A673 (cell line): ENCODE data around the gene CTU1. TPM values are rescaled to one million over a fixed set of nuclear protein-coding genes. Genes with fewer than 3 reads are reported as not detected.
"Not testable (repeated sequence)": the region's sequence is repeated elsewhere in the genome, so short reads cannot be mapped to it uniquely, and the experiment has no call there.

Source experiments
- BruUV-seq: library from RNA; stranded (reverse); fragments of 400-500 nt; replicated peaks from 2 replicates; lab custom pipeline; 2021; lab: Mats Ljungman, UMichigan
- CTCF ChIA-PET: fragments of 300-600 bp; sonication (Branson Sonifier 250); formaldehyde crosslinking; loops from one replicate; lab custom pipeline; 2022; ENCODE audit warnings: antibody characterized with exemption; lab: Charles Lee
- POLR2A ChIA-PET: fragments of 300-600 bp; sonication (Branson Sonifier 250); formaldehyde crosslinking; loops from one replicate; lab custom pipeline; 2022; ENCODE audit warnings: antibody characterized with exemption; ENCODE audit not compliant: low non-redundant PET; lab: Charles Lee
- DNase-seq: peaks from one replicate; pipeline ENCODE4 v3.0.0-alpha.2; 2015; ENCODE audit warnings: low spot score
- H3K27ac ChIP-seq: fragments of 200-600 bp; sonication (generic); 2 replicates; pipeline ENCODE4 v1.5.1; 2016; ENCODE audit warnings: mixed run types, low read depth, mild to moderate bottlenecking, mixed read lengths, antibody characterized with exemption, low read length; ENCODE audit not compliant: poor library complexity, severe bottlenecking
- H3K27me3 ChIP-seq: fragments of 200-600 bp; sonication (generic); replicated peaks from 2 replicates; pipeline ENCODE4 v1.6.1; 2017; ENCODE audit warnings: mixed run types, low read depth, mild to moderate bottlenecking, mixed read lengths, antibody characterized with exemption, low read length; ENCODE audit not compliant: insufficient read depth, poor library complexity
- H3K36me3 ChIP-seq: fragments of 200-600 bp; sonication (generic); 2 replicates; pipeline ENCODE4 v1.6.1; 2016; ENCODE audit warnings: mixed run types, mild to moderate bottlenecking, mixed read lengths, antibody characterized with exemption, low read length; ENCODE audit not compliant: insufficient read depth, poor library complexity, severe bottlenecking
- H3K4me1 ChIP-seq: fragments of 200-600 bp; sonication (generic); 2 replicates; pipeline ENCODE4 v1.6.1; 2017; ENCODE audit warnings: mixed run types, mild to moderate bottlenecking, mixed read lengths, antibody characterized with exemption, low read length; ENCODE audit not compliant: insufficient read depth, poor library complexity, severe bottlenecking
- H3K4me3 ChIP-seq: fragments of 200-600 bp; sonication (generic); 2 replicates; pipeline ENCODE4 v1.5.1; 2016; ENCODE audit warnings: low read depth, mixed run types, mild to moderate bottlenecking, mixed read lengths, low read length; ENCODE audit not compliant: poor library complexity, severe bottlenecking
- H3K9me3 ChIP-seq: fragments of 200-600 bp; sonication (generic); 2 replicates; pipeline ENCODE4 v1.6.1; 2016; ENCODE audit warnings: mixed run types, low read depth, mild to moderate bottlenecking, mixed read lengths, antibody characterized with exemption, low read length; ENCODE audit not compliant: poor library complexity, severe bottlenecking
- CTCF ChIP-seq: fragments of 300-800, 200-600 bp; sonication (generic); conservative IDR thresholded peaks from 2 replicates; pipeline ENCODE4 v1.5.1; 2017; ENCODE audit warnings: low read depth, mild to moderate bottlenecking, antibody characterized with exemption, low read length, moderate library complexity, mixed read lengths
- EZH2 ChIP-seq: fragments of 200-600 bp; sonication (generic); IDR thresholded peaks from 2 replicates; pipeline ENCODE4 v1.6.1; 2017; ENCODE audit warnings: borderline replicate concordance, low read depth, mild to moderate bottlenecking, mixed read lengths, antibody characterized with exemption, low read length; ENCODE audit not compliant: poor library complexity, severe bottlenecking
- intact Hi-C: fragments of 100-400 bp; cut with micrococcal nuclease; formaldehyde crosslinking; loops from one replicate; pipeline ENCODE4 v1.10.0; 2022; ENCODE audit not compliant: unreplicated experiment
- total RNA-seq: library from RNA; stranded (reverse); gene quantifications from 2 replicates; pipeline ENCODE4 v1.2.3, GENCODE V29; 2021

CTU1 gene
- total RNA-seq, 1 experiment from 2014 or later: 13.4 TPM

- intact Hi-C loops: no loop called here
- ChIA-PET POLR2A (no interaction called here), CTCF (interaction anchor here (0.6 kb wide), 1 partner anchor 10 kb away, joined by 8 read pairs; no protein-coding TSS in a partner anchor)
- Histone ChIP-seq H3K4me1 (no peaks in the 10 kb centered on the region), H3K27ac (no peak overlapping the region), H3K36me3 (no peaks in the 10 kb centered on the region), H3K4me3 (no peak overlapping the region), H3K27me3 (peaks cover 26% of the 10 kb centered on the region), H3K9me3 (no peaks in the 10 kb centered on the region)
- BruUV-seq: no TSS peak
- TF ChIP-seq EZH2 (no peak), CTCF (no peak)
- DNase-seq: no peak
These were observed 35.3 kb upstream of the CTU1 start for GRCh38 chr19:51143486-51143885.

DNA sequence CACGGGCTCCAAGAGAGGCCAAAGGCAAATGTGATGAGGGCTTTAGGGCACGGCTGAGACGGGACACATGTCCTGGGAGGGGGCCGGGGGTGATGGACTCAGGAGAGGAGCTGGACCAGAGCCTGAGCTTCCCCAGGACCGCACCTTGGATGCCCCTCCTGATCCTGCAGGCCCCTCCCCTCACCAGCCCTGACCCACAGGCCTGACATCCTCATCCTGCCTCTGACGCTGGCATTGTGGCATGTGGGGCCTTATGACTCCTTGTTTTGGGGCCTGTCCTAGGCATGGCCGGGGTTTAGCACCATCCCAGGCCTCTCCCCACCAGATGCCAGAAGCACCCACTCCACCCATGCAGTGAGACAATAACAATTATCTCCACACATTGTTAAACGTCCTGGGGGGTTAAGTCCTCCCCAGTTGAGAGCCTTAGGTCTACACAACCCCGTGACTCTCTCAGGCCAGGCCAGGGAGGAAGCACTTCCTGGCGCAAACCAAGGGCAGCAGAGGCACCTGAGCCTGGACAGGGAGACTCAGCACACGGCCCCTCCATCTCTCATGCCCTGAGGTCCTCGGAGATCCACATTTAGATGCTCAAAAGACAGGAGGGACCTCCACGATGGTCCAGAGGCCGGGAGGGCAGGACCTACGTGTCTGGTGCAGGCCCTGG lies 34.7 kb upstream of the CTU1 start:
- not testable (repeated sequence) for BruUV-seq

GRCh38 chr19:51142119-51142518 lies 33.9 kb upstream of the CTU1 start, which contains the start of gene SIGLEC7:
TSS of gene SIGLEC7 (plus strand) at chr19:51142301. CDS start at chr19:51142370, 69 bp downstream.
- peaks cover 27% of the 10 kb centered on the region for H3K27me3 ChIP-seq

More for the DNA sequence above, 34.7 kb upstream of the CTU1 start:
- intact Hi-C loops, DNase-seq, H3K4me3 ChIP-seq, H3K27ac ChIP-seq, H3K4me1 ChIP-seq, POLR2A ChIA-PET, H3K9me3 ChIP-seq, CTCF ChIA-PET, H3K36me3 ChIP-seq: not testable (repeated sequence)
- peaks cover 27% of the 10 kb centered on the region for H3K27me3 ChIP-seq

More at GRCh38 chr19:51142119-51142518, 33.9 kb upstream of the CTU1 start, which contains the start of gene SIGLEC7:
- H3K27ac ChIP-seq: no peak within 1 kb of the TSS
- no peak for DNase-seq
- TF ChIP-seq EZH2 (no peak), CTCF (no peak)
- ChIA-PET POLR2A (no interaction called here), CTCF (no interaction called here)
- H3K36me3 ChIP-seq: no peaks in the 10 kb centered on the region
- H3K4me1 ChIP-seq: no peaks in the 10 kb centered on the region
- no TSS peak for BruUV-seq
- no peak within 1 kb of the TSS for H3K4me3 ChIP-seq
- no peaks in the 10 kb centered on the region for H3K9me3 ChIP-seq
- intact Hi-C loops: no loop called here
